A172 (cell line): ENCODE data around the gene ENAH. TPM values are rescaled to one million over a fixed set of nuclear protein-coding genes. Genes with fewer than 3 reads are reported as not detected.
A peak's percentile ranks its signal among the peaks of the same experiment; 100 is the strongest.

Experiments
- DNase-seq: peaks from one replicate; pipeline ENCODE4 v3.0.0-alpha.2; 2015; ENCODE audit warnings: low spot score
- total RNA-seq: library from RNA; depleted of rRNA; stranded (reverse); fragments of >200 nt; shearing (Covaris generic); gene quantifications from 2 replicates; pipeline ENCODE4 v1.2.3, GENCODE V29; 2014

Gene ENAH
- total RNA-seq, 1 experiment from 2014 or later: 129 TPM

GRCh38 chr1:225567789-225568188 is 85.1 kb downstream of the ENAH start:
- no peak for DNase-seq

- no peak for DNase-seq
Observed at GRCh38 chr1:225565847-225566246, 87.1 kb downstream of the ENAH start.

GRCh38 chr1:225561675-225562074 is 91.2 kb downstream of the ENAH start:
- DNase-seq: no peak

- DNase-seq: no peak
Observed at GRCh38 chr1:225559902-225560301, 93.0 kb downstream of the ENAH start.

- no peak for DNase-seq
Observed at GRCh38 chr1:225559326-225559725, 93.6 kb downstream of the ENAH start.

- DNase-seq: no peak
Observed at GRCh38 chr1:225556694-225557093, 96.2 kb downstream of the ENAH start.

- no peak for DNase-seq
Observed at GRCh38 chr1:225555821-225556220, 97.1 kb downstream of the ENAH start.

GRCh38 chr1:225554216-225554812 is 98.6 kb downstream of the ENAH start:
- peak; percentile 39 for DNase-seq

GRCh38 chr1:225549821-225550220 is 103.1 kb downstream of the ENAH start:
- no peak for DNase-seq

GRCh38 chr1:225548140-225548857 is 104.6 kb downstream of the ENAH start:
- DNase-seq: no peak

GRCh38 chr1:225545649-225546048 is 107.3 kb downstream of the ENAH start:
- no peak for DNase-seq

- no peak for DNase-seq
Observed at GRCh38 chr1:225544924-225545323, 108.0 kb downstream of the ENAH start.

GRCh38 chr1:225544263-225544662 is 108.7 kb downstream of the ENAH start:
- no peak for DNase-seq

- DNase-seq: no peak
Observed at GRCh38 chr1:225543350-225543749, 109.6 kb downstream of the ENAH start.

GRCh38 chr1:225541383-225541782 is 111.5 kb downstream of the ENAH start:
- no peak for DNase-seq

- DNase-seq: no peak
Observed at GRCh38 chr1:225539575-225539974, 113.3 kb downstream of the ENAH start.

GRCh38 chr1:225539069-225539468 is 113.9 kb downstream of the ENAH start:
- no peak for DNase-seq

- DNase-seq: no peak
Observed at GRCh38 chr1:225537554-225538251, 115.2 kb downstream of the ENAH start.

GRCh38 chr1:225535280-225535679 is 117.6 kb downstream of the ENAH start:
- DNase-seq: no peak

GRCh38 chr1:225534772-225535171 is 118.2 kb downstream of the ENAH start:
- DNase-seq: no peak

GRCh38 chr1:225534135-225534534 is 118.8 kb downstream of the ENAH start:
- DNase-seq: no peak

- DNase-seq: no peak
Observed at GRCh38 chr1:225533238-225533637, 119.7 kb downstream of the ENAH start.
